Activated naive CD4-positive, alpha-beta T cell treated with anti-CD3 and anti-CD28 coated beads, Interleukin-2, amount 10 ng/mL, durations not matched to agents 5 hours and 36 hours (primary cell): ENCODE results near the gene UCHL3. TPM values are rescaled to one million over a fixed set of nuclear protein-coding genes. Genes with fewer than 3 reads are reported as not detected.

Source experiments
- total RNA-seq, 2 experiments: library from RNA; stranded (reverse); gene quantifications; one replicate each; pipeline ENCODE4 v1.2.3, GENCODE V29; 2021

The UCHL3 gene
- 10 to 100 TPM; 32.5 to 37.7 TPM for total RNA-seq

DNA sequence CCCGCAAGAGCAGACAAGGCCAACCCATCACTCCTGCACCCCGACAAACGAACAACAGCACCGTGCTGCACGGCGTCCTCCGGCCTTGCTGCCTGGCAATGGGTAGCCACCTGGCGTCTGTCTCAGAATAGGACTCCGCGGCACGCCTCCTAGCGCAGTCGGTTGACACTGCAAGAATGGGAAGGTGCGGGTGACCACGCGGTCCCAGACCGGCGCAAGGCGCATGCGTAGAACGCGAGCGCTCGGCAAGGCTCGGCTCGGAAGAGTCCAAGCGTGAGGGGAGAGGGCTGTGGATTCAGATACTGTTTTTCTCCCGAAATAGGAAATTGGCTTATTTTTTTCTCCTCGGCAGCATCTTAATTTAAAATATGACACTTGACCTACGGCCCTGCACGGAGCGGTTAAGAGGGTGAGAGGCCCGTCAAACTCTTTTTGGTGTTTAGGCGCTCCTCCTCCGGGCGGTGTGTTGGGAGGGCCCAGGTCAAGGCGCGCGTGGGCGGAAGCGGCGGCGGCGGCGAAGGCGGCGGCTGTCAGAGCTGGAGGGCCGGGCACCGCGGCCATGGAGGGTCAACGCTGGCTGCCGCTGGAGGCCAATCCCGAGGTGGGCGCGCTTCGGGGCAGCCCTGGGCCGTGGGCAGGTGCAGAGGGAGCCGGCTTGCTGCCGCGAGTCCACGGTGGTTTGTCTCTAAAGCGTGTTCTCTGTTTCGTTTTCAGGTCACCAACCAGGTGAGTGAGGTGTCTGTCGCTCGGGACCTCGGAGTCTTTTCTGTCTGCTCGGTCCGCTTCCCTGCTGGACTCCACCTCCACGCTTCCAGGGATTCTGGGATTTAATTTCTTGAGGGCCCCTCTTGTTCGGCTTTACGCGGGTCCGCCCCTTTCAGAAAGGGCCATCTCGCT, at the start of gene UCHL3:
Gene UCHL3, plus strand, starts transcription at position 530 of the 897 bp plus-strand sequence. Its CDS starts 30 bp downstream, at position 560.

DNA sequence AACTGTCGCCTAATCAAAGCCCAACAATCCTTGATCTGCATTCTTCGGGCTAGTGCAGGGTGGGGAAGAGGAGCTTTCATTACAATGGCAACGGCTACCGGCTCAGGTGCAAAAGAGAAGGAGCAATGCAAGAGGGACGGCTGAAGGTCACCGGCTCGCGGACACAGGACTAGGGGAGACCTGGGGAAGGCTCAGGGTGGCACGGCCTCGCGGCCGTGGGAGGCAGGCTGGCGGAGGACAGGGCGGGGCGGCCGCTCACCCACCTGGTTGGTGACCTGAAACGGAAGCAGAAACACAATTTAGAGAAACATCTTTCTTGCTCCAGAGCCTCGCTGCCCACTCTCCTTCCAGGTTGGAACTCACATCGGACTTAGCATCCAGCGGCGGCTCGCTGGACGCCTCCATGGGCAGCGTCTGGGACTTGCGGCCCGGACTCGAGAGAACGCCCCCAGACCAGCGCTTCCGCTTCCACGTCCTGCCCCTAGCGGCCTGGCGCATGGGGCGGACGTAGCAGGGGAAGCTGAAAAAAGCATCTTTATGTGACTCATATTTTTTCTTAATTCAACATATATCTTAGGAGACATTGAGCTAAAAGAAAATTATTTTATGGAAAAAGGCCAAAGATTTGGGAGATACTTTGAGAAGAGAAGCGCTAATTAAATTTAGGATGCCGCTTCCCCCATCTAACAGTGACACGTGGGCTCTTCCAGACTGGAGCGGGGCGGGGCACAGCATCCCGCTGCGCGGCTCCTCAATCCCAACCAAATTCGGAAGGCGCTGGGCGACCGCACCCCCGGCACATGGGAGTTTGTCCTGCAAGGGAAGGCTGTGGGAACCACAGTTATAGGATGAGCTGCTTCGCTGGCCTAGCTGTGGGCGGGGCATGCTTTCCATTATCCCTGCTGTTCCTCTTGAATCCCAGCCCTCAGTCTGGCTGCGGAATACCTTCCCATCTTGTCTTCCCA, 11.9 kb upstream of the UCHL3 start, which contains the start of gene COMMD6:
Gene COMMD6, minus strand, starts transcription at position 441 of the 965 bp plus-strand sequence. Its CDS starts 36 bp downstream, at position 405.

DNA sequence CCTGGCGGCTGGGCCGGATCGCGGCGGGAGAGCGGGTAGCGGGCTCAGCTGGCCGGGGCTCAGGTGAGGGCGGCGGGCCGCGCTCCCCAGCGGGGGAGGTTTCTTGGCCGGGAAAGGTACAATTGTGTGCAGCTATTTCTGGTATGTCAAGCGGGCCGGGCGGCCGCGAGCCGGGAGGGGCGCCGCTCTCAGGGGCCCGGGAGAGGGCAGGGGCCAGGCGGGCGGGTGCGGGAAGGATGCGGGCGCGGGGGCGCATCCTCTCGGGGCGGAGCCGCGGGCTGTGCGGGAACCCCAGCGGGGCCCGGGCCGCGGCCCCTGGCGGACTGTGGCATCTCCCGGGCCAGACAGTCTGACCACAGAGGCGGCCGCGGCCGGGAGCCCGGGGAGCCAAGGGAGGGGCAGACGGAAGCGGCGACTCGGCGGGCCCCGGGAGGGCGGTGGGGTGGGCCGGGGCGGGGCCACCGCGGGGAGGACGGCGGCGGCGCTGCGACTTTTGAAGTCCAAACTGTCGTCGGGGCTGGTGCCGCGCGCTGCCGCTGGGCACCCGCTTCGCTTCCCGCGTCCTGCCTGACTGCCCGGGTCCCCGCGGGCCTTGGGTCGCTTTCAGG, 86.3 kb downstream of the UCHL3 start, which contains the start of gene LMO7:
Gene LMO7, plus strand, starts transcription at position 503 of the 608 bp plus-strand sequence. CDS start 328 bp downstream, outside the sequence.

Other genes with a start within 250 kb of the UCHL3 start
- gene TBC1D4, start 67.6 kb upstream of the UCHL3 start, total RNA-seq, result 10 to 100 TPM; 22.9 to 33.3 TPM
- gene COMMD6, start 11.9 kb upstream of the UCHL3 start, total RNA-seq, result 100 to 1,000 TPM; 178 to 188 TPM
- gene LMO7, start 86.5 kb downstream of the UCHL3 start, total RNA-seq, result 10 to 100 TPM; 27.9 to 30.8 TPM